GM12878 (cell line): ENCODE data around the gene ARID3B. TPM values are rescaled to one million over a fixed set of nuclear protein-coding genes. Genes with fewer than 3 reads are reported as not detected.

Source experiments
- ATAC-seq: fragments of 200-7000 bp; cut with Tn5 transposase; 3 replicates; pipeline ENCODE4 v1.9.1; 2020; ENCODE audit warnings: mild to moderate bottlenecking, moderate library complexity
- BruUV-seq: library from RNA; stranded (reverse); fragments of 400-500 nt; replicated peaks from 2 replicates; lab custom pipeline; 2021; lab: Mats Ljungman, UMichigan
- CTCF ChIA-PET: fragments of 300-600 bp; sonication (Branson Sonifier 250); formaldehyde crosslinking; extraction: SDS; loops from one replicate; lab custom pipeline; 2021; ENCODE audit warnings: inconsistent platforms; lab: Yijun Ruan, JAX
- POLR2A ChIA-PET: fragments of 350-600 bp; formaldehyde crosslinking; extraction: SDS; loops from one replicate; lab custom pipeline; 2021; ENCODE audit warnings: inconsistent platforms; lab: Charles Lee
- RAD21 ChIA-PET: fragments of 300-600 bp; sonication (Branson Sonifier 250); formaldehyde crosslinking; loops from one replicate; lab custom pipeline; 2023; ENCODE audit warnings: antibody characterized with exemption; ENCODE audit not compliant: unreplicated experiment; lab: Charles Lee
- SMC1A ChIA-PET: fragments of 300-600 bp; sonication (Branson Sonifier 250); formaldehyde crosslinking; loops from one replicate; lab custom pipeline; 2023; ENCODE audit not compliant: unreplicated experiment, uncharacterized antibody; lab: Charles Lee
- DNase-seq: peaks from one replicate; pipeline ENCODE4 v3.0.0-alpha.2; 2011; ENCODE audit warnings: low read depth, low spot score
- FAIRE-seq: peaks from 3 replicates; lab custom pipeline; 2011; peaks lifted over from hg19 to GRCh38; lab: Jason Lieb, UNC
- H2AFZ ChIP-seq: 2 replicates; pipeline ENCODE4 v1.6.0; 2011; ENCODE audit warnings: low read depth, low read length, control low read depth; ENCODE audit not compliant: control insufficient read depth
- H3K27ac ChIP-seq: 2 replicates; pipeline ENCODE4 v1.5.1; 2011; ENCODE audit warnings: control low read depth; ENCODE audit not compliant: control insufficient read depth, insufficient read depth
- H3K27me3 ChIP-seq, 2 experiments: replicated peaks in 1 of 2; 2 replicates each; pipeline versions ENCODE4 v1.6.0 to v1.6.1; 2011; ENCODE audit warnings: low read length in 1 of 2; ENCODE audit not compliant: control insufficient read depth in 2 of 2, insufficient read depth in 2 of 2
- H3K36me3 ChIP-seq, 2 experiments: 2 replicates each; pipeline ENCODE4 v1.5.1; 2011; ENCODE audit warnings: low read length in 1 of 2; ENCODE audit not compliant: control insufficient read depth in 2 of 2, insufficient read depth in 2 of 2
- H3K4me1 ChIP-seq: 2 replicates; pipeline ENCODE4 v1.6.1; 2011; ENCODE audit warnings: mild to moderate bottlenecking, low read length, moderate library complexity, mixed read lengths; ENCODE audit not compliant: control insufficient read depth, insufficient read depth
- H3K4me2 ChIP-seq: 2 replicates; pipeline ENCODE4 v1.6.0; 2011; ENCODE audit warnings: control low read depth; ENCODE audit not compliant: control insufficient read depth, insufficient read depth
- H3K4me3 ChIP-seq: fragments of 200-600 bp; sonication (generic); 2 replicates; pipeline ENCODE4 v1.5.1; 2016
- H3K79me2 ChIP-seq: 2 replicates; pipeline ENCODE4 v1.6.0; 2011; ENCODE audit warnings: low read length; ENCODE audit not compliant: control insufficient read depth, insufficient read depth
- H3K9ac ChIP-seq: 2 replicates; pipeline ENCODE4 v1.8.0; 2011; ENCODE audit warnings: low read length, control low read depth, mixed read lengths; ENCODE audit not compliant: control insufficient read depth, insufficient read depth
- H3K9me3 ChIP-seq: replicated peaks from 3 replicates; pipeline ENCODE4 v1.5.1; 2011; ENCODE audit warnings: mild to moderate bottlenecking, low read length; ENCODE audit not compliant: control insufficient read depth, insufficient read depth
- H4K20me1 ChIP-seq: 2 replicates; pipeline ENCODE4 v1.6.0; 2011; ENCODE audit not compliant: control insufficient read depth, insufficient read depth
- DPF2 ChIP-seq: fragments of 450-650 bp; IDR thresholded peaks from 2 replicates; pipeline ENCODE4 v1.6.1; 2017; ENCODE audit warnings: mild to moderate bottlenecking
- ETV6 ChIP-seq, 2 experiments: fragments of 450-650 bp in 1 of 2; IDR thresholded peaks in 1 of 2; conservative IDR thresholded peaks in 1 of 2; 2 replicates each; pipeline ENCODE4 v1.6.1; 2014; ENCODE audit warnings: antibody characterized with exemption in 1 of 2, borderline replicate concordance in 1 of 2, low read depth in 1 of 2, mild to moderate bottlenecking in 1 of 2, moderate library complexity in 1 of 2
- HDAC2 ChIP-seq: fragments of 200-600 bp; sonication (generic); IDR thresholded peaks from 2 replicates; pipeline ENCODE4 v1.6.1; 2017
- MYB ChIP-seq: fragments of 150-350 bp; IDR thresholded peaks from 2 replicates; pipeline ENCODE4 v1.6.1; 2014; ENCODE audit warnings: mild to moderate bottlenecking, low read depth, low read length, borderline replicate concordance
- NBN ChIP-seq: fragments of 450-650 bp; IDR thresholded peaks from 2 replicates; pipeline ENCODE4 v1.6.1; 2016
- NR2F1 ChIP-seq: fragments of 450-650 bp; conservative IDR thresholded peaks from 2 replicates; pipeline ENCODE4 v1.6.1; 2017; ENCODE audit warnings: mild to moderate bottlenecking
- RAD21 ChIP-seq: IDR thresholded peaks from 2 replicates; pipeline ENCODE4 v1.6.1; 2011; ENCODE audit warnings: mild to moderate bottlenecking, low read depth, low read length, moderate library complexity; ENCODE audit not compliant: insufficient read depth
- SMARCA5 ChIP-seq: fragments of 450-650 bp; IDR thresholded peaks from 2 replicates; pipeline ENCODE4 v1.6.1; 2017; ENCODE audit warnings: mild to moderate bottlenecking
- SPI1 ChIP-seq: IDR thresholded peaks from 2 replicates; pipeline ENCODE4 v1.6.1; 2011; ENCODE audit warnings: low read depth, mild to moderate bottlenecking, low read length, moderate library complexity, borderline replicate concordance; ENCODE audit not compliant: insufficient read depth
- SREBF1 ChIP-seq: IDR thresholded peaks from 2 replicates; pipeline ENCODE4 v1.6.1; 2012; ENCODE audit warnings: mild to moderate bottlenecking, low read length
- STAT1 ChIP-seq: fragments of 450-650 bp; conservative IDR thresholded peaks from 2 replicates; pipeline ENCODE4 v1.6.1; 2014; ENCODE audit warnings: antibody characterized with exemption, mild to moderate bottlenecking
- SUPT20H ChIP-seq: IDR thresholded peaks from 2 replicates; pipeline ENCODE4 v1.6.1; 2011; ENCODE audit warnings: low read depth, mild to moderate bottlenecking, low read length, moderate library complexity, borderline replicate concordance; ENCODE audit not compliant: control insufficient read depth
- TBL1XR1 ChIP-seq: IDR thresholded peaks from 2 replicates; pipeline ENCODE4 v1.6.1; 2012; ENCODE audit warnings: low read depth, low read length, improper control_type of control experiment
- ZNF622 ChIP-seq: fragments of 450-650 bp; IDR thresholded peaks from 2 replicates; pipeline ENCODE4 v1.6.1; 2017; ENCODE audit warnings: mild to moderate bottlenecking, inconsistent platforms
- ZZZ3 ChIP-seq: IDR thresholded peaks from 2 replicates; pipeline ENCODE4 v1.6.1; 2011; ENCODE audit warnings: low read depth; ENCODE audit not compliant: control insufficient read depth, insufficient read length
- WGBS: methylation state at CpG from one replicate; pipeline ENCODE4 v1.1.6; 2016; ENCODE audit warnings: low lambda C conversion rate; ENCODE audit not compliant: insufficient replicate concordance, insufficient coverage; ENCODE audit errors: missing lambda C conversion rate; 5-methylcytosine and 5-hydroxymethylcytosine counted together
- in situ Hi-C: fragments of 300-500 bp; cut with MboI; formaldehyde crosslinking; loops from 9 replicates; pipeline ENCODE4 v1.14.3; 2018; ENCODE audit warnings: mixed read lengths
- intact Hi-C: fragments of 100-400 bp; cut with micrococcal nuclease; formaldehyde crosslinking; loops from one replicate; pipeline ENCODE4 v1.14.2; 2022; ENCODE audit not compliant: unreplicated experiment
- polyA plus RNA-seq, 11 experiments: library from polyadenylated mRNA; depleted of rRNA in 4 of 11; unstranded in 6 of 11; stranded (reverse) in 5 of 11; fragments of >200 nt; fragmentation: Nextera tagmentation in 4 of 11; fragmentation: Illumina TruSeq in 1 of 11; extraction: Ambion mirVana in 4 of 11; extraction: Trizol in 1 of 11; gene quantifications; 1 replicate in 1 of 11; 2 replicates in 10 of 11; pipeline versions ENCODE4 v1.2.1 to v1.2.3, GENCODE V29; 2011 to 2016; ENCODE audit warnings: inconsistent platforms in 2 of 11, missing spikeins in 2 of 11, low read depth in 1 of 11
- total RNA-seq, 4 experiments: library from RNA; depleted of rRNA in 3 of 4; stranded (reverse); fragments of >200 nt in 3 of 4; fragmentation: Illumina TruSeq in 1 of 4; extraction: Trizol in 1 of 4; gene quantifications; 2 replicates each; pipeline versions ENCODE4 v1.2.1 to v1.2.3, GENCODE V29; 2013 to 2021
- TF ChIP-seq, protein P1 (sequence below): IDR thresholded peaks from 2 replicates; pipeline ENCODE4 v1.6.1; 2012; ENCODE audit warnings: low read depth, low read length, improper control_type of control experiment
- TF ChIP-seq, protein P2 (sequence below): fragments of 450-650 bp; IDR thresholded peaks from 2 replicates; pipeline ENCODE4 v1.6.1; 2017; ENCODE audit warnings: mild to moderate bottlenecking, moderate library complexity
- TF ChIP-seq, protein P3 (sequence below): fragments of 450-650 bp; IDR thresholded peaks from 2 replicates; pipeline ENCODE4 v1.6.1; 2017; ENCODE audit warnings: mild to moderate bottlenecking, low read depth, inconsistent platforms; ENCODE audit not compliant: poor library complexity, severe bottlenecking

ARID3B gene
- total and polyA plus RNA-seq, 10 of the 15 experiments (the other 5 are each of a cell fraction or from before 2014, with no cell fraction given): 1.1 to 33.4 (median 24.0) TPM

DNA sequence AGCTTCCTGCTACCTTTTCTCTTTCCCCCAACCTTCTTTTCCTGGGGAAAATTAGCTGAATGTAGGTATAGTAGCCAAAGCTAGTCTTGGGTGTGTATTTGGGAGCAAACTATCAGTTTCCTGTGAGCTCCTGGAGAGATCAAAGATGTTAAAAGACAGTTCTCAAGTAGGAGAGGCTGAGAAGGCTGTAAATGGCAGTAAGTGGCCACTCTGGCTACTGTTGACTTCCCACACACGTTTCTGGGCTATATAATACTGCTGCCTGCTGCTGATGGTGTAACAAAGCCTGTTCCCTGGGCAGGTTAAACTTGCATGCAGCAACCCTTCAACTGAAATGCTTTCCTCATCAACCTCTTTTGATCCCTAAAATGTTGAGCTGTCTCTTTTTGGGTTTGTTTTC, 27.6 kb downstream of the ARID3B start:
- Histone ChIP-seq H3K36me3 (peaks cover 14 to 57% of the 10 kb centered on the region in 2 experiments), H4K20me1 (peaks cover 7% of the 10 kb centered on the region)
- no TSS peak for BruUV-seq
- no peak for TF ChIP-seq ZZZ3
- TF ChIP-seq, protein P1, sequence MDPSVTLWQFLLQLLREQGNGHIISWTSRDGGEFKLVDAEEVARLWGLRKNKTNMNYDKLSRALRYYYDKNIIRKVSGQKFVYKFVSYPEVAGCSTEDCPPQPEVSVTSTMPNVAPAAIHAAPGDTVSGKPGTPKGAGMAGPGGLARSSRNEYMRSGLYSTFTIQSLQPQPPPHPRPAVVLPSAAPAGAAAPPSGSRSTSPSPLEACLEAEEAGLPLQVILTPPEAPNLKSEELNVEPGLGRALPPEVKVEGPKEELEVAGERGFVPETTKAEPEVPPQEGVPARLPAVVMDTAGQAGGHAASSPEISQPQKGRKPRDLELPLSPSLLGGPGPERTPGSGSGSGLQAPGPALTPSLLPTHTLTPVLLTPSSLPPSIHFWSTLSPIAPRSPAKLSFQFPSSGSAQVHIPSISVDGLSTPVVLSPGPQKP: no peak
- no peak for TF ChIP-seq SMARCA5
- TF ChIP-seq, protein P2, sequence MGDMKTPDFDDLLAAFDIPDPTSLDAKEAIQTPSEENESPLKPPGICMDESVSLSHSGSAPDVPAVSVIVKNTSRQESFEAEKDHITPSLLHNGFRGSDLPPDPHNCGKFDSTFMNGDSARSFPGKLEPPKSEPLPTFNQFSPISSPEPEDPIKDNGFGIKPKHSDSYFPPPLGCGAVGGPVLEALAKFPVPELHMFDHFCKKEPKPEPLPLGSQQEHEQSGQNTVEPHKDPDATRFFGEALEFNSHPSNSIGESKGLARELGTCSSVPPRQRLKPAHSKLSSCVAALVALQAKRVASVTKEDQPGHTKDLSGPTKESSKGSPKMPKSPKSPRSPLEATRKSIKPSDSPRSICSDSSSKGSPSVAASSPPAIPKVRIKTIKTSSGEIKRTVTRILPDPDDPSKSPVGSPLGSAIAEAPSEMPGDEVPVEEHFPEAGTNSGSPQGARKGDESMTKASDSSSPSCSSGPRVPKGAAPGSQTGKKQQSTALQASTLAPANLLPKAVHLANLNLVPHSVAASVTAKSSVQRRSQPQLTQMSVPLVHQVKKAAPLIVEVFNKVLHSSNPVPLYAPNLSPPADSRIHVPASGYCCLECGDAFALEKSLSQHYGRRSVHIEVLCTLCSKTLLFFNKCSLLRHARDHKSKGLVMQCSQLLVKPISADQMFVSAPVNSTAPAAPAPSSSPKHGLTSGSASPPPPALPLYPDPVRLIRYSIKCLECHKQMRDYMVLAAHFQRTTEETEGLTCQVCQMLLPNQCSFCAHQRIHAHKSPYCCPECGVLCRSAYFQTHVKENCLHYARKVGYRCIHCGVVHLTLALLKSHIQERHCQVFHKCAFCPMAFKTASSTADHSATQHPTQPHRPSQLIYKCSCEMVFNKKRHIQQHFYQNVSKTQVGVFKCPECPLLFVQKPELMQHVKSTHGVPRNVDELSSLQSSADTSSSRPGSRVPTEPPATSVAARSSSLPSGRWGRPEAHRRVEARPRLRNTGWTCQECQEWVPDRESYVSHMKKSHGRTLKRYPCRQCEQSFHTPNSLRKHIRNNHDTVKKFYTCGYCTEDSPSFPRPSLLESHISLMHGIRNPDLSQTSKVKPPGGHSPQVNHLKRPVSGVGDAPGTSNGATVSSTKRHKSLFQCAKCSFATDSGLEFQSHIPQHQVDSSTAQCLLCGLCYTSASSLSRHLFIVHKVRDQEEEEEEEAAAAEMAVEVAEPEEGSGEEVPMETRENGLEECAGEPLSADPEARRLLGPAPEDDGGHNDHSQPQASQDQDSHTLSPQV: no peak
- TF ChIP-seq HDAC2: no peak
- TF ChIP-seq SUPT20H: no peak
- TF ChIP-seq STAT1: no peak
- TF ChIP-seq NR2F1: no peak
- TF ChIP-seq MYB: no peak
- no peak for TF ChIP-seq ZNF622
- TF ChIP-seq, protein P3, sequence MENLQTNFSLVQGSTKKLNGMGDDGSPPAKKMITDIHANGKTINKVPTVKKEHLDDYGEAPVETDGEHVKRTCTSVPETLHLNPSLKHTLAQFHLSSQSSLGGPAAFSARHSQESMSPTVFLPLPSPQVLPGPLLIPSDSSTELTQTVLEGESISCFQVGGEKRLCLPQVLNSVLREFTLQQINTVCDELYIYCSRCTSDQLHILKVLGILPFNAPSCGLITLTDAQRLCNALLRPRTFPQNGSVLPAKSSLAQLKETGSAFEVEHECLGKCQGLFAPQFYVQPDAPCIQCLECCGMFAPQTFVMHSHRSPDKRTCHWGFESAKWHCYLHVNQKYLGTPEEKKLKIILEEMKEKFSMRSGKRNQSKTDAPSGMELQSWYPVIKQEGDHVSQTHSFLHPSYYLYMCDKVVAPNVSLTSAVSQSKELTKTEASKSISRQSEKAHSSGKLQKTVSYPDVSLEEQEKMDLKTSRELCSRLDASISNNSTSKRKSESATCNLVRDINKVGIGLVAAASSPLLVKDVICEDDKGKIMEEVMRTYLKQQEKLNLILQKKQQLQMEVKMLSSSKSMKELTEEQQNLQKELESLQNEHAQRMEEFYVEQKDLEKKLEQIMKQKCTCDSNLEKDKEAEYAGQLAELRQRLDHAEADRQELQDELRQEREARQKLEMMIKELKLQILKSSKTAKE: no peak
- TF ChIP-seq ETV6 (conservative IDR thresholded peaks at IDR 0.05 in 1 of 2, IDR thresholded peaks at IDR 0.05 in 1 of 2; ENCODE audit: borderline replicate concordance in 1 of 2, low read depth in 1 of 2): no peak
- TF ChIP-seq NBN: no peak
- TF ChIP-seq DPF2: no peak
- no peak for TF ChIP-seq SPI1
- TF ChIP-seq SREBF1: no peak
- TF ChIP-seq TBL1XR1: no peak
- TF ChIP-seq RAD21: no peak

More for the DNA sequence above, 27.6 kb downstream of the ARID3B start:
- FAIRE-seq: no peak
- Histone ChIP-seq H2AFZ (no peak overlapping the region), H3K9me3 (no peaks in the 10 kb centered on the region), H3K9ac (no peak overlapping the region), H3K27ac (no peak overlapping the region), H3K4me2 (no peak overlapping the region), H3K79me2 (peaks cover 40% of the 10 kb centered on the region), H3K27me3 (no peaks in the 10 kb centered on the region), H3K4me1 (no peaks in the 10 kb centered on the region), H3K4me3 (no peak overlapping the region)
- RAD21 ChIA-PET: no interaction called here
- POLR2A ChIA-PET: interaction anchor here (0.6 to 2.0 kb wide), 3 partner anchors 10 to 78 kb away, joined by 5 to 8 read pairs (median 6); no protein-coding TSS in a partner anchor
- ATAC-seq: no peak
- no peak for DNase-seq
- WGBS: 10% methylated on average over 1 of the region's 1 CpG
- SMC1A ChIA-PET: interaction anchor here (1.1 to 2.3 kb wide), 3 partner anchors 10 to 16 kb away, joined by 3 to 8 read pairs (median 5); no protein-coding TSS in a partner anchor
- intact Hi-C loops: no loop called here
- CTCF ChIA-PET: interaction anchor here (0.6 to 1.6 kb wide), 3 partner anchors 16 to 885 kb away, joined by 3 to 6 read pairs (median 4); no protein-coding TSS in a partner anchor
- in situ Hi-C loops: no loop called here
